Raji (cell line): ENCODE results near the gene AKAP13.

Experiments
- POLR2A ChIP-seq: IDR thresholded peaks from 2 replicates; pipeline ENCODE4 v1.6.1; 2011; ENCODE audit warnings: low read depth, low read length, control low read depth; ENCODE audit not compliant: insufficient read depth

Gene AKAP13

DNA sequence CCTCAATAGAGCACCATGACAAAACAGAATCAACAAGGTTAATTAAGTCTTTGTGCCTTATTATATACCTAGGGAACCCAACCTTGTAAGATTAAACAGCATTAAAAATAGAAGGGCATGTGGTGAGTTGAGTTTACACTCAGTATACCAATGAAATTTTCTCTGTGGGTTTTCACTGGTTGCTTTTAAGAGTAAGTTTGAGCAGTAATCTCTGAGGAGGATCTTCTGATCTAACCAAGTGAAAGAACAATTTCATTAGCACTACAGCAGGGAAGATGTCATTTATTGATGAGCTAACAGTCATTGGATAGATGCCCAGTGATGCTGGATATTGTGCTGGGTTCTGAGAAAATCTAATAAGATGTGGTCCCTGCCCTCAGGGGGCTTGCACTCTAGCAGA is 26.9 kb upstream of the AKAP13 start:
- no peak for TF ChIP-seq POLR2A

- TF ChIP-seq POLR2A: no peak
Measured at GRCh38 chr15:85354461-85354860, 25.9 kb upstream of the AKAP13 start.

- no peak for TF ChIP-seq POLR2A
Measured at GRCh38 chr15:85354948-85355347, 25.5 kb upstream of the AKAP13 start.

GRCh38 chr15:85356276-85356675 is 24.1 kb upstream of the AKAP13 start:
- no peak for TF ChIP-seq POLR2A

GRCh38 chr15:85361323-85361722 is 19.1 kb upstream of the AKAP13 start:
- no peak for TF ChIP-seq POLR2A

- TF ChIP-seq POLR2A: no peak
Measured at GRCh38 chr15:85362436-85363081, 17.8 kb upstream of the AKAP13 start.

GRCh38 chr15:85365980-85366379 is 14.4 kb upstream of the AKAP13 start:
- TF ChIP-seq POLR2A: no peak

DNA sequence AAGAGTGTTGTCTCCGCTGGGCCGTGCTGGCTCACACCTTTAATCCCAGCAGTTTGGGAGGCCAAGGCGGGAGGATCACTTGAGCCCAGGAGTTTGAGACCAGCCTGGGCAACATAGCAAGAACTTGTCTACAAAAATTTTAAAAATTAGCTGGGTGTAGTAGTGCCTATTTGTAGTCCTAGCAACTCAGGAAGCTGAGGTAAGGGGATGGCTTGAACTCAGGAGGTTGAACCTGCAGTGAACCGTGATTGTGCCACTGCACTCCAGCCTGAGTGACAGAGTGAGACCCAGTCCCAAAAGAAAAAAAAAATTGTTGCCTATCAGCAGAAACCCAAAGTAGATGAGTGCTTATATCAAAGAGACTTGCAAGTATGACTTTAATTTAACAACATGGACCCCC is 12.7 kb upstream of the AKAP13 start:
- TF ChIP-seq POLR2A: no peak

- TF ChIP-seq POLR2A: no peak
Measured at GRCh38 chr15:85374831-85375230, 5.6 kb upstream of the AKAP13 start.

DNA sequence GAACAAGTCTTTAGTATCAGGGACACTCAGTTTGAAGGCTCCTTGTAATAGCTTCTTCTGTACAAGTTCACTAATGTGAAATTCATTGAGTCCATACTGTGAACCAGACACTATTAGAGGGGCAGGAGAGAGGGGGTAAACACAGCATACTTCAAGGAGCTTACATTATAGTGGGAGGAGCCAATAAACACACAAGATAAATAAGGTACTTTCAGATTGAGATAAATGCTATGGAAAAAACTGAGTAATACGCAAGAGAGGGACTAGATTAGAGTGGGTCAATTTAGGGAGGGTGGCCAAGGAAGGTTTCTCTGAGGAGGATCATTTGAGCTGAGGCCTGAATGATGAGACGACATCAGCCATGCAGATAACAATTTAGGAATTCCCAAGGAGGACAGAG is 3.1 kb upstream of the AKAP13 start:
- no peak for TF ChIP-seq POLR2A

DNA sequence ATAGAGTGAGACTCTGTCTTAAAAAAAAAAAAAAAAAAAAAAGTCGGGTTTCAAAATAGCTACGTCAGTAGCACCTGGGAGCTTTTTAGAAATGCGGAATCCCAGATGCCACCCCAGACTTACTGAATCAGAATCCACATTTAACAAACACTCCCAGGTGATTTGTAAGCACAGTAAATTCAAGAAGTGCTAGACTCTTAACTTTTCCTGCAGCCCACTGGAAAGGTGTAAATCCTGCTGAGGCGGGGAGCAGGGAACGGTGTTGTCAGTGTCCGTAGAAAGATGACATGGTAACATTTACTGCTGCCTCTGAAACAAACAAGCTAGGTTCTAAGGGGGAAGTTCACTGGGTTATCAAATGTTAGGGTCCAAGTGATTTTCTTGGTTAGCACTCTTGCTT is 2.4 kb upstream of the AKAP13 start:
- no peak for TF ChIP-seq POLR2A

DNA sequence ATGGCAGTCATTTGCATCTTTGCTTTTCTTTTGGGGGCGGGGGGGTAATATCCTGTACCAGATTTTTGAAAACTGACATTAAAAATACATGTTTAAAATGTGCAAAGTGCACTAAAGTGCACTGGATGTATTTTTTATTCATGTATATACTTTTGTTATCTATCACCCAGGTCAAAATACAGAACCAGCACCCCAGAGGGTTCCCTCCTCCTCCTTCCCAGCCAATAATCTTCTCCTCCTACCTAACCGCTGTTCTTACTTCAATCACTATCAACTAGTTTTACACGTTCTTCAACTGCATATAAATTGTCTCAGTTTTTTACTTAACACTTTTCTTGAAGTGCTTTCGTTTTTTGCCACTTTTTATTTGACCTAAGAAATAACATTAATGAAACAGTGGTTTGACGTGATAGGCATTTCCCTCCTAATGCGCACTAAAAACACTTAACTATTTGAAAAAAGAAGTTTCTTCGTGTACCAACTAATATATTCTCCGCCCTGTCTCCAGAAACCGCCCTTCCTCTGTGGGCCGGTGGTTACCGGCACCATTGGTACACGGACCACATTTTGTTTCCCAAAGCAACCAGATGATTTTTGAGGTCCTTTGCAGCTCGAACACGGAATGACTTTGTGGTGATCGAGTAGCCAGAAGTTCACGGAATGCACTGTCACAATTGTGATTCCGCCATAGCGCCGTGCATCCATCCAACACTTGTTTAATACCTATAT is 836 bp upstream of the AKAP13 start:
- TF ChIP-seq POLR2A: no peak

GRCh38 chr15:85380812-85381642 is 624 bp downstream of the AKAP13 start:
- TF ChIP-seq POLR2A: no peak

DNA sequence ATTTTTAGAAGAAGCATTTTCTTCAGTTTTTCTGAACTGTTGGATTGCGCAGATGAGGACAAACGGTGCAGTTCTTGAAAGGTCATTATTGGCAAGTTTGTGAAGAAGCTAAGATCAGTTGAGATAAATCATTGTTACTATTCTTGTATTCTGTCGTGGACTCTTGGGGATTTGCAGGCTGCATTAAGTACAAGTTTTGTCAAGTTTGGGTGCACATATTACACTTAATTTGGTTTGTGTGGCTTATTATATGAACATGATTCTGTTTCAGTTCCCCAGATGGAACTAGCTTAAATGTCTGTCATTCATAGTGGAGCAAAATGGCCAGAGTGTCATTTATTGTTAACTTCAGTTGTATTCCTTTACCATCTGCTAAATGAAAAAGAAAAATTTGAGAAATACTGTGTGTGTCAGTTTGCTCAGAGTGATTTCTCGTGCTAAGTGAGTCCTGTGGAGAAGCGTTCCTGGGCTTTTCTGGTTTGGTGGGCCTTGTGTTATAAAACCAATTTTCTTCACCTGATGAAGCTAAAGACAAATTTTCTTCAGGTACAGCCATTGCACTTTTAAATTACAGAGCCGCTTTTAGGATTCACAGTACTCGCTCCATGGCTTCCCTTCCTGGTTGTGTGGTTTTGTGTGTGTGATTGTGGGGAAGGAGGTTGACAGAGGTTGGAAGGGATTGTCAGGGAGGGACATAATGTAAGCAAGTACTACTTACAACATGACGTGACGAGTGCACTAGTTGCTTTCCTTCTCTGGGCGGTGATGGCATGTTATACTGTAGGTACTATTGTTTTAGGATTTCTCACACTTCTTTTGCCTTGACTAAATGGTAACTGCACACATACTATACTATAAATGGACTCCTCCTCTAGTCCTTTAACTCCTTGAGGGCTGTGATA is 1.7 kb downstream of the AKAP13 start:
- TF ChIP-seq POLR2A: no peak

- no peak for TF ChIP-seq POLR2A
Measured at GRCh38 chr15:85382942-85383341, 2.5 kb downstream of the AKAP13 start.

GRCh38 chr15:85383470-85384148 is 3.2 kb downstream of the AKAP13 start:
- no peak for TF ChIP-seq POLR2A
